ENCODE measurements around the gene BBLN. TPM values are rescaled to one million over a fixed set of nuclear protein-coding genes. Genes with fewer than 3 reads are reported as not detected.

Gene BBLN
- total RNA-seq, 1 donor from 2014 or later, result 69.4 TPM

DNA sequence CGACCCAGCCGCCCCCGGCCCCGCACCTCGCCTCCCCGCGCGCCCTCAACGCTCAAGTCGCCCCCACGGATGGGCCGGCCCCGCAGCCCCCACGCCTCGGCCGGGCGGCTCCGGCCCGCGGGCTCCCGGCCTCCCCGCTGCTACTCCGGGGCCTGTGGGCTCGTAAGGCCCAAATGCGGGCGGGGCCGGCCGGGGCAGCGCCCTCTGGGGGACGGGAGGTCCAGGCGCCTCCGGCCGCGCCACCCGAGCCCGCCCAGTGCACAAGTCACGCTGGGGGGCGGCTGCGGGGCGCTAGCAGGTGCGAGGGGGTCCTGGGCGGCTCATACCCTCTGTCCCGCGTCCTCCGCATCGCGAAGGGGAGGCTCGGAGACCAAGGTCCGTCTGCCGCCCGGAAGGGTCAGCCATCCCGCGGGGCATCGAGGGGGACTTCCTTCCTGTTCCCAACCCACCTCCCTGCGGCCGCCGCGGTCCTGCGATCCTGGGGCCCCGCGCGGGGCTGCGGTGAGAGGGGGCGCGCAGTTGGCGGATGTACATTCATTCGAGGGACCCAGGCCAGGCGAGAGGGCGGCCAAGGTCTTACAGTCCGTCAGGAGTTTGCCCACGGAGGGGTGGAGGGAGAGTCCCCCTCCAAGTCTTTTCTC, 31.5 kb downstream of the BBLN start, which contains the start of gene CIZ1:
CIZ1 (minus strand) TSS at position 167 of the 641 bp plus-strand sequence. CDS start 715 bp downstream, outside the sequence.
- Histone ChIP-seq H3K9me3 (ENCODE audit: low read depth) (no peaks in the 10 kb centered on the region), H3K4me1 (peaks cover 7% of the 10 kb centered on the region), H3F3A (ENCODE audit: low read depth) (peaks cover 6% of the 10 kb centered on the region), H3K27ac (no peak within 1 kb of the TSS), H3K27me3 (no peaks in the 10 kb centered on the region), H2AFZ (replicated peaks) (peak within 1 kb of the TSS; percentile 94), H3K36me3 (peaks cover 9% of the 10 kb centered on the region), H3K79me2 (ENCODE audit: low read depth) (peaks cover 14% of the 10 kb centered on the region), H4K20me1 (ENCODE audit: low read depth) (no peaks in the 10 kb centered on the region), H3K9ac (peak within 1 kb of the TSS; percentile 86), H3K4me2 (peak within 1 kb of the TSS; percentile 78), H3K4me3 (peak within 1 kb of the TSS; percentile 96)
- peaks cover 14% of the 10 kb centered on the region for H3K36me3 Mint-ChIP-seq
- peak within 1 kb of the TSS; percentile 91 for H3K27ac Mint-ChIP-seq
- no peaks in the 10 kb centered on the region for H3K27me3 Mint-ChIP-seq (ENCODE audit: insufficient read depth, low read depth)
- peak; percentile 90 for DNase-seq (ENCODE audit: low spot score)
- H3K4me3 Mint-ChIP-seq, result peak within 1 kb of the TSS; percentile 96
- TF ChIP-seq EZH2 (IDR thresholded peaks at IDR 0.05), result peak; percentile 34
- TF ChIP-seq, protein P1, sequence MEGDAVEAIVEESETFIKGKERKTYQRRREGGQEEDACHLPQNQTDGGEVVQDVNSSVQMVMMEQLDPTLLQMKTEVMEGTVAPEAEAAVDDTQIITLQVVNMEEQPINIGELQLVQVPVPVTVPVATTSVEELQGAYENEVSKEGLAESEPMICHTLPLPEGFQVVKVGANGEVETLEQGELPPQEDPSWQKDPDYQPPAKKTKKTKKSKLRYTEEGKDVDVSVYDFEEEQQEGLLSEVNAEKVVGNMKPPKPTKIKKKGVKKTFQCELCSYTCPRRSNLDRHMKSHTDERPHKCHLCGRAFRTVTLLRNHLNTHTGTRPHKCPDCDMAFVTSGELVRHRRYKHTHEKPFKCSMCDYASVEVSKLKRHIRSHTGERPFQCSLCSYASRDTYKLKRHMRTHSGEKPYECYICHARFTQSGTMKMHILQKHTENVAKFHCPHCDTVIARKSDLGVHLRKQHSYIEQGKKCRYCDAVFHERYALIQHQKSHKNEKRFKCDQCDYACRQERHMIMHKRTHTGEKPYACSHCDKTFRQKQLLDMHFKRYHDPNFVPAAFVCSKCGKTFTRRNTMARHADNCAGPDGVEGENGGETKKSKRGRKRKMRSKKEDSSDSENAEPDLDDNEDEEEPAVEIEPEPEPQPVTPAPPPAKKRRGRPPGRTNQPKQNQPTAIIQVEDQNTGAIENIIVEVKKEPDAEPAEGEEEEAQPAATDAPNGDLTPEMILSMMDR (IDR thresholded peaks at IDR 0.05), result peak; percentile 84
- TF ChIP-seq EZH2phosphoT487 (IDR thresholded peaks at IDR 0.05), result no peak
- H3K4me1 Mint-ChIP-seq, result peaks cover 14% of the 10 kb centered on the region
- H3K9me3 Mint-ChIP-seq, result no peaks in the 10 kb centered on the region

DNA sequence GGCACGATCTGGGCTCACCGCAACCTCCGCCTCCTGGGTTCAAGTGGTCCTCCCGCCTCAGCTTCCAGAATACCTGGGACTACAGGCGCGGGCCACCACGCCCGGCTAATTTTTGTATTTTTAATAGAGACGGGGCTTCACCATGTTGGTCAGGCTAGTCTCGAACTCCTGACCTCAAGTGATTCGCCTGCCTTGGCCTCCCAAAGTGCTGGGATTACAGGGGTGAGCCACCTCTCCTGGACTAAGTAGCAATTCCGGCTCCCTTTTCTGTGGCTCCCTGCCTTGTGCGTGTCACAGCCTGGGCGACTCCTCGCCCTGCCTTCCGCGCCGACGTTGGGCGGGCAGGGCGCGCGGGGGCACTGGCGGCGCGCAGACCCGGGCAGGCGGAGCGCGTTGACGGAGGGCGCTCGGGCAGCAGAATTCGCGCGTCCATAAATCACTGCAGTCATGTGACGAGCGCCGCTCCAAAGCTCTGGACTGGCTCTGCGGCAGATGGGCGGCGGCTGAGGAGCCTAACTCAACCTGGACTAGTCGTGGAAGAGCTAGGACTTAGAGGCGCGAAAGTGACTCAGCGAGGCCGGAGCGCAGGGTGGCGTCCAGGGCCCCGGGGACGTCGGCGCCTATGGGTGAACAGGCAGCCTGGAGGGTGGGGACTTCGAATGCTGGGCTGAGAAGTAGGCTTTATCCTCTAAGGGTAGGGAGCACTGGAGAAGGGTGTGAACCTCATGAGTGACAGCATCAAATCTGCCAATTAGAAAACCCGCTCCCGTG, 32.7 kb downstream of the BBLN start:
- Histone ChIP-seq H2AFZ (replicated peaks) (no peak overlapping the region), H4K20me1 (ENCODE audit: low read depth) (no peaks in the 10 kb centered on the region), H3K27me3 (no peaks in the 10 kb centered on the region), H3K79me2 (ENCODE audit: low read depth) (peaks cover 14% of the 10 kb centered on the region), H3K4me3 (peak overlapping the region; percentile 96), H3K27ac (no peak overlapping the region), H3K4me2 (no peak overlapping the region), H3K36me3 (peaks cover 5% of the 10 kb centered on the region), H3K4me1 (peaks cover 7% of the 10 kb centered on the region), H3K9ac (no peak overlapping the region), H3K9me3 (ENCODE audit: low read depth) (no peaks in the 10 kb centered on the region), H3F3A (ENCODE audit: low read depth) (peaks cover 6% of the 10 kb centered on the region)
- no peak for DNase-seq (ENCODE audit: low spot score)
- Mint-ChIP-seq H3K4me3 (peak overlapping the region; percentile 55), H3K9me3 (no peaks in the 10 kb centered on the region), H3K36me3 (peaks cover 11% of the 10 kb centered on the region), H3K27ac (no peak overlapping the region), H3K27me3 (ENCODE audit: insufficient read depth, low read depth) (no peaks in the 10 kb centered on the region), H3K4me1 (peaks cover 17% of the 10 kb centered on the region)
- TF ChIP-seq EZH2phosphoT487 (IDR thresholded peaks at IDR 0.05) (no peak), EZH2 (IDR thresholded peaks at IDR 0.05) (no peak)
- TF ChIP-seq, protein P1 (IDR thresholded peaks at IDR 0.05), result no peak

DNA sequence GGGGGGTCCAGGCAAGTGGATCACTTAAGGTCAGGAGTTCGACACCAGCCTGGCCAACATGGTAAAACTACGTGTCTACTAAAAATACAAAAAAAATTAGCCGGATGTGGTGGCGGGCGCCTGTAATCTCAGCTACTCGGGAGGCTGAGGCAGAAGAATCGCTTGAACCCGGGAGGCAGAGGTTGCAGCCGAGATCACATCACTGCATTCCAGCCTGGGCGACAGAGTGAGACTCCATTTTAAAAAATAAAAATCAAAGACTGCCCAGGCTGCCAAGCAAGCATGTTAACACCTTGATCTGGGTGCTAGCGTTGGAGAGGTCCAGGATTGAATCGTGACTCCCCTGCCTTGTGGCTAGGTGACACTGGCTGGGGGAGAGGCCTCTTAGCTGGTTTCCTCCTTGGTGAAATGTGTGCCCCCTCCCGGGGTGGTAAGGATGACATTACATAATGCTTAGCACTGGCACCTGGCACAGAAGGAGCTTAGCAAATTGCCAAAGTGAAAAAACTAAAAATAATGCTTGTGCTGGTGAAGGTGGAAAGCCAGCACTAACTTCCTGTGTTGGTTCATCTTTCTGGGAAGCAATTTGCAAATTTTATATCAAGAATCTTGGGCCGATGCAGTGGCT, 33.5 kb downstream of the BBLN start:
- H2AFZ ChIP-seq (replicated peaks), result no peak overlapping the region
- H3K36me3 ChIP-seq, result peaks cover 5% of the 10 kb centered on the region
- no peak overlapping the region for H3K4me2 ChIP-seq

More for the DNA sequence above, 33.5 kb downstream of the BBLN start:
- TF ChIP-seq, protein P1 (IDR thresholded peaks at IDR 0.05), result no peak
- no peak for TF ChIP-seq EZH2phosphoT487 (IDR thresholded peaks at IDR 0.05)
- TF ChIP-seq EZH2 (IDR thresholded peaks at IDR 0.05), result no peak
- no peak overlapping the region for H3K9ac ChIP-seq
- no peak overlapping the region for H3K27ac ChIP-seq
- no peak for DNase-seq (ENCODE audit: low spot score)
- peaks cover 6% of the 10 kb centered on the region for H3F3A ChIP-seq (ENCODE audit: low read depth)
- H3K9me3 ChIP-seq (ENCODE audit: low read depth), result no peaks in the 10 kb centered on the region
- H3K4me3 ChIP-seq, result no peak overlapping the region
- Mint-ChIP-seq H3K27me3 (ENCODE audit: insufficient read depth, low read depth) (no peaks in the 10 kb centered on the region), H3K9me3 (no peaks in the 10 kb centered on the region), H3K27ac (no peak overlapping the region), H3K36me3 (peaks cover 8% of the 10 kb centered on the region), H3K4me3 (peak overlapping the region; percentile 55), H3K4me1 (peaks cover 17% of the 10 kb centered on the region)
- H4K20me1 ChIP-seq (ENCODE audit: low read depth), result no peaks in the 10 kb centered on the region
- H3K79me2 ChIP-seq (ENCODE audit: low read depth), result peaks cover 14% of the 10 kb centered on the region
- H3K4me1 ChIP-seq, result peaks cover 7% of the 10 kb centered on the region
- no peaks in the 10 kb centered on the region for H3K27me3 ChIP-seq
